ENCODE data around the gene GPR108.

DNA sequence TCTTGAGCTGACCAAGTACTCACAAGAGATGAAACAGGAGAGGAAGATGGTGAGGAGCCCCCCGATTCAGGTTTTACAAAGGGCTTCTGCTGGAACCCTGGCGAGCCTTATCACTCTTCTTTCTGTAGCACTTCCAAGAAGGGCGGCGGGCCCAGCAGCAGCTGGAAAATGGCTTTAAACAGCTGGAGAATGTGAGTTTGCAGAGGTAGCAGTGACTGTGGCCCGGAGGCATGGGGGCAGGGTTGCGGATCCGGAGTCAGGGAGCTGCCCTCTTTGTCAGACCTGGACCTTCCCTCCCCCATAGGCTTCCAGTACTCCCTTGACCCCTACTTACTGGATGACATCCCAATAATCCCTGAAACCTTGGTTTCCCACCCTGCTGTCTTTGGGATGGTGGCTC, 5.7 kb upstream of the GPR108 start:
- no peak for TF ChIP-seq ESRRG (CRISPR knock-in tag; IDR thresholded peaks at IDR 0.05)
- TF ChIP-seq, protein P1, sequence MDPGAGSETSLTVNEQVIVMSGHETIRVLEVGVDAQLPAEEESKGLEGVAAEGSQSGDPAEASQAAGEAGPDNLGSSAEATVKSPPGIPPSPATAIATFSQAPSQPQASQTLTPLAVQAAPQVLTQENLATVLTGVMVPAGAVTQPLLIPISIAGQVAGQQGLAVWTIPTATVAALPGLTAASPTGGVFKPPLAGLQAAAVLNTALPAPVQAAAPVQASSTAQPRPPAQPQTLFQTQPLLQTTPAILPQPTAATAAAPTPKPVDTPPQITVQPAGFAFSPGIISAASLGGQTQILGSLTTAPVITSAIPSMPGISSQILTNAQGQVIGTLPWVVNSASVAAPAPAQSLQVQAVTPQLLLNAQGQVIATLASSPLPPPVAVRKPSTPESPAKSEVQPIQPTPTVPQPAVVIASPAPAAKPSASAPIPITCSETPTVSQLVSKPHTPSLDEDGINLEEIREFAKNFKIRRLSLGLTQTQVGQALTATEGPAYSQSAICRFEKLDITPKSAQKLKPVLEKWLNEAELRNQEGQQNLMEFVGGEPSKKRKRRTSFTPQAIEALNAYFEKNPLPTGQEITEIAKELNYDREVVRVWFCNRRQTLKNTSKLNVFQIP (CRISPR knock-in tag; IDR thresholded peaks at IDR 0.05; ENCODE audit: borderline replicate concordance, low read depth): no peak
- no peak for TF ChIP-seq ARNTL (CRISPR knock-in tag; IDR thresholded peaks at IDR 0.05; ENCODE audit: borderline replicate concordance, low read depth)
- TF ChIP-seq PPARA (CRISPR knock-in tag; IDR thresholded peaks at IDR 0.05; ENCODE audit: borderline replicate concordance): no peak
- TF ChIP-seq PATZ1 (CRISPR knock-in tag; IDR thresholded peaks at IDR 0.05; ENCODE audit: borderline replicate concordance): no peak
- TF ChIP-seq, protein P2, sequence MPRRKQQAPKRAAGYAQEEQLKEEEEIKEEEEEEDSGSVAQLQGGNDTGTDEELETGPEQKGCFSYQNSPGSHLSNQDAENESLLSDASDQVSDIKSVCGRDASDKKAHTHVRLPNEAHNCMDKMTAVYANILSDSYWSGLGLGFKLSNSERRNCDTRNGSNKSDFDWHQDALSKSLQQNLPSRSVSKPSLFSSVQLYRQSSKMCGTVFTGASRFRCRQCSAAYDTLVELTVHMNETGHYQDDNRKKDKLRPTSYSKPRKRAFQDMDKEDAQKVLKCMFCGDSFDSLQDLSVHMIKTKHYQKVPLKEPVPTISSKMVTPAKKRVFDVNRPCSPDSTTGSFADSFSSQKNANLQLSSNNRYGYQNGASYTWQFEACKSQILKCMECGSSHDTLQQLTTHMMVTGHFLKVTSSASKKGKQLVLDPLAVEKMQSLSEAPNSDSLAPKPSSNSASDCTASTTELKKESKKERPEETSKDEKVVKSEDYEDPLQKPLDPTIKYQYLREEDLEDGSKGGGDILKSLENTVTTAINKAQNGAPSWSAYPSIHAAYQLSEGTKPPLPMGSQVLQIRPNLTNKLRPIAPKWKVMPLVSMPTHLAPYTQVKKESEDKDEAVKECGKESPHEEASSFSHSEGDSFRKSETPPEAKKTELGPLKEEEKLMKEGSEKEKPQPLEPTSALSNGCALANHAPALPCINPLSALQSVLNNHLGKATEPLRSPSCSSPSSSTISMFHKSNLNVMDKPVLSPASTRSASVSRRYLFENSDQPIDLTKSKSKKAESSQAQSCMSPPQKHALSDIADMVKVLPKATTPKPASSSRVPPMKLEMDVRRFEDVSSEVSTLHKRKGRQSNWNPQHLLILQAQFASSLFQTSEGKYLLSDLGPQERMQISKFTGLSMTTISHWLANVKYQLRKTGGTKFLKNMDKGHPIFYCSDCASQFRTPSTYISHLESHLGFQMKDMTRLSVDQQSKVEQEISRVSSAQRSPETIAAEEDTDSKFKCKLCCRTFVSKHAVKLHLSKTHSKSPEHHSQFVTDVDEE (CRISPR knock-in tag; IDR thresholded peaks at IDR 0.05): no peak
- no peak for TF ChIP-seq TCF4 (CRISPR knock-in tag; IDR thresholded peaks at IDR 0.05; ENCODE audit: borderline replicate concordance)

All from SK-N-SH treated with all-trans-retinoic acid at 6 μM for 48 hours (cell line).